GM12892 (cell line): ENCODE results near the gene SETD3.

Source experiments
- POLR2A ChIP-seq: IDR thresholded peaks from 2 replicates; pipeline ENCODE4 v1.6.1; 2011; ENCODE audit warnings: low read depth, low read length, control low read depth
- POLR2AphosphoS5 ChIP-seq: IDR thresholded peaks from 2 replicates; pipeline ENCODE4 v1.6.1; 2011; ENCODE audit warnings: low read depth, low read length, control low read depth

GRCh38 chr14:99426265-99426664, 54.4 kb downstream of the SETD3 start:
- TF ChIP-seq POLR2AphosphoS5 (no peak), POLR2A (no peak)
